Stimulated activated CD4-positive, alpha-beta T cell treated with anti-CD3 and anti-CD28 coated beads, Interleukin-12 subunit alpha, Interleukin-12 subunit beta, amount 100 ng/mL, for 4 hours (primary cell): ENCODE measurements around the gene BNC2.

Experiments used
- DNase-seq: peaks from one replicate; pipeline ENCODE4 v3.0.0-alpha.2; 2020

The BNC2 gene

GRCh38 chr9:16869131-16869881 is 1.2 kb downstream of the BNC2 start:
- no peak for DNase-seq

GRCh38 chr9:16868701-16869100 is 1.8 kb downstream of the BNC2 start:
- no peak for DNase-seq

- no peak for DNase-seq
Measured at GRCh38 chr9:16867576-16868311, 2.7 kb downstream of the BNC2 start.

- DNase-seq = no peak
Measured at GRCh38 chr9:16866587-16866986, 3.9 kb downstream of the BNC2 start.

GRCh38 chr9:16864649-16865434 is 5.6 kb downstream of the BNC2 start:
- no peak for DNase-seq

- no peak for DNase-seq
Measured at GRCh38 chr9:16848179-16848578, 22.3 kb downstream of the BNC2 start.

- DNase-seq = no peak
Measured at GRCh38 chr9:16846986-16847385, 23.5 kb downstream of the BNC2 start.

GRCh38 chr9:16846367-16846766 is 24.1 kb downstream of the BNC2 start:
- no peak for DNase-seq

- no peak for DNase-seq
Measured at GRCh38 chr9:16834817-16835216, 35.7 kb downstream of the BNC2 start.

GRCh38 chr9:16833296-16833835 is 37.1 kb downstream of the BNC2 start:
- DNase-seq = no peak

- DNase-seq = no peak
Measured at GRCh38 chr9:16832101-16832500, 38.4 kb downstream of the BNC2 start.

GRCh38 chr9:16830806-16831205 is 39.7 kb downstream of the BNC2 start:
- no peak for DNase-seq

- DNase-seq = no peak
Measured at GRCh38 chr9:16828340-16829281, 41.9 kb downstream of the BNC2 start.

GRCh38 chr9:16825971-16826625 is 44.4 kb downstream of the BNC2 start:
- no peak for DNase-seq

- DNase-seq = no peak
Measured at GRCh38 chr9:16825331-16825725, 45.1 kb downstream of the BNC2 start.

GRCh38 chr9:16824545-16825330 is 45.7 kb downstream of the BNC2 start:
- DNase-seq = no peak

GRCh38 chr9:16823906-16824305 is 46.6 kb downstream of the BNC2 start:
- no peak for DNase-seq

GRCh38 chr9:16821344-16821743 is 49.1 kb downstream of the BNC2 start:
- DNase-seq = no peak

GRCh38 chr9:16817514-16817913 is 53.0 kb downstream of the BNC2 start:
- DNase-seq = no peak

- DNase-seq = no peak
Measured at GRCh38 chr9:16817002-16817401, 53.5 kb downstream of the BNC2 start.

- DNase-seq = no peak
Measured at GRCh38 chr9:16816011-16816410, 54.5 kb downstream of the BNC2 start.
